Breast epithelium (tissue), 3 donors: ENCODE results near the gene GATAD2A.

ENCODE experiments used
- CTCF ChIP-seq, 3 donors: fragments of 450-650 bp; IDR thresholded peaks; one replicate each; pipeline ENCODE4 v1.5.1; 2016 to 2017; ENCODE audit warnings: antibody characterized with exemption in 3 of 3, mild to moderate bottlenecking in 3 of 3, moderate library complexity in 3 of 3
- POLR2A ChIP-seq: fragments of 450-650 bp; IDR thresholded peaks from one replicate; pipeline ENCODE4 v1.6.1; 2016; ENCODE audit warnings: antibody characterized with exemption, mild to moderate bottlenecking, moderate library complexity

- no peak for TF ChIP-seq CTCF (IDR thresholded peaks at IDR 0.05)
- TF ChIP-seq POLR2A: no peak
Observed at GRCh38 chr19:19439176-19439482, 33.7 kb downstream of the GATAD2A start.
